Osteocyte (in vitro differentiated cells): ENCODE measurements around the gene SLC25A22. TPM values are rescaled to one million over a fixed set of nuclear protein-coding genes. Genes with fewer than 3 reads are reported as not detected.

Source experiments
- DNase-seq: peaks from one replicate; pipeline ENCODE4 v3.0.0; 2021; ENCODE audit warnings: mixed read lengths; ENCODE audit not compliant: unreplicated experiment; ENCODE audit errors: extremely low spot score
- H3K27ac Mint-ChIP-seq: one replicate; pipeline ENCODE4 v1.8.0; 2021; ENCODE audit warnings: mild to moderate bottlenecking, mixed read lengths; ENCODE audit not compliant: unreplicated experiment
- H3K27me3 Mint-ChIP-seq: one replicate; pipeline ENCODE4 v1.8.0; 2021; ENCODE audit warnings: mixed read lengths; ENCODE audit not compliant: unreplicated experiment
- H3K36me3 Mint-ChIP-seq: one replicate; pipeline ENCODE4 v1.8.0; 2021; ENCODE audit warnings: mixed read lengths; ENCODE audit not compliant: unreplicated experiment
- H3K4me1 Mint-ChIP-seq: one replicate; pipeline ENCODE4 v1.8.0; 2021; ENCODE audit warnings: mixed read lengths; ENCODE audit not compliant: unreplicated experiment
- H3K4me3 Mint-ChIP-seq: one replicate; pipeline ENCODE4 v1.8.0; 2021; ENCODE audit warnings: mild to moderate bottlenecking, moderate library complexity, mixed read lengths; ENCODE audit not compliant: unreplicated experiment
- H3K9me3 Mint-ChIP-seq: one replicate; pipeline ENCODE4 v1.8.0; 2021; ENCODE audit warnings: mixed read lengths; ENCODE audit not compliant: unreplicated experiment
- CTCF ChIP-seq: fragments of 200-600 bp; sonication (generic); IDR thresholded peaks from 2 replicates; pipeline ENCODE4 v1.5.0; 2021; ENCODE audit warnings: antibody characterized with exemption, mild to moderate bottlenecking, moderate library complexity
- total RNA-seq: library from RNA; stranded (reverse); gene quantifications from 2 replicates; pipeline ENCODE4 v1.2.1, GENCODE V29; 2021

The SLC25A22 gene
- total RNA-seq, 1 donor from 2014 or later: 19.7 TPM

- no peak for DNase-seq
- H3K36me3 Mint-ChIP-seq: peaks cover 11% of the 10 kb centered on the region
- H3K27me3 Mint-ChIP-seq: no peaks in the 10 kb centered on the region
- H3K4me1 Mint-ChIP-seq: peaks cover 30% of the 10 kb centered on the region
- peak; percentile 7 for TF ChIP-seq CTCF
- peak overlapping the region; percentile 87 for H3K4me3 Mint-ChIP-seq
- peak overlapping the region; percentile 99 for H3K27ac Mint-ChIP-seq
- no peaks in the 10 kb centered on the region for H3K9me3 Mint-ChIP-seq
Observed at GRCh38 chr11:810040-810567, 12.0 kb upstream of the SLC25A22 start.

- H3K36me3 Mint-ChIP-seq: peaks cover 11% of the 10 kb centered on the region
- no peaks in the 10 kb centered on the region for H3K27me3 Mint-ChIP-seq
- no peaks in the 10 kb centered on the region for H3K9me3 Mint-ChIP-seq
- peaks cover 32% of the 10 kb centered on the region for H3K4me1 Mint-ChIP-seq
- TF ChIP-seq CTCF: no peak
- peak within 1 kb of the TSS; percentile 99 for H3K27ac Mint-ChIP-seq
- peak within 1 kb of the TSS; percentile 87 for H3K4me3 Mint-ChIP-seq
- DNase-seq: peak; percentile 98
Observed at GRCh38 chr11:809287-810039, 11.4 kb upstream of the SLC25A22 start, which contains the start of gene RPLP2. Gene RPLP2, plus strand, starts transcription at chr11:809967. Its CDS starts 268 bp downstream, at chr11:810235.

GRCh38 chr11:808427-809286, 10.6 kb upstream of the SLC25A22 start:
- Mint-ChIP-seq H3K27me3 (no peaks in the 10 kb centered on the region), H3K27ac (peak overlapping the region; percentile 99), H3K4me1 (peaks cover 36% of the 10 kb centered on the region), H3K4me3 (peak overlapping the region; percentile 87), H3K9me3 (no peaks in the 10 kb centered on the region), H3K36me3 (peaks cover 9% of the 10 kb centered on the region)
- no peak for TF ChIP-seq CTCF
- DNase-seq: no peak

GRCh38 chr11:804599-804964, 6.5 kb upstream of the SLC25A22 start:
- Mint-ChIP-seq H3K4me3 (peak overlapping the region; percentile 68), H3K27ac (peak overlapping the region; percentile 18)

More at GRCh38 chr11:804599-804964, 6.5 kb upstream of the SLC25A22 start:
- peaks cover 19% of the 10 kb centered on the region for H3K4me1 Mint-ChIP-seq
- no peaks in the 10 kb centered on the region for H3K36me3 Mint-ChIP-seq
- no peaks in the 10 kb centered on the region for H3K9me3 Mint-ChIP-seq
- TF ChIP-seq CTCF: no peak
- H3K27me3 Mint-ChIP-seq: no peaks in the 10 kb centered on the region
- no peak for DNase-seq
